ENCODE data around the gene TMEM151B. TPM values are rescaled to one million over a fixed set of nuclear protein-coding genes. Genes with fewer than 3 reads are reported as not detected.
A peak's percentile ranks its signal among the peaks of the same experiment; 100 is the strongest.
"Not testable (repeated sequence)": the region's sequence is repeated elsewhere in the genome, so short reads cannot be mapped to it uniquely, and the experiment has no call there.

Gene TMEM151B
- total and polyA plus RNA-seq, 7 donors = 0.04 to 0.07 TPM; not detected in 5

GRCh38 chr6:44342489-44342888 is 72.2 kb downstream of the TMEM151B start, which contains the start of gene SPATS1:
SPATS1 (plus strand) TSS chr6:44342650; CDS start chr6:44343096, 446 bp downstream.
- TF ChIP-seq CTCF (IDR thresholded peaks at IDR 0.05) = no peak
- no peaks in the 10 kb centered on the region for H3K9me3 ChIP-seq
- intact Hi-C loops (cut with DNase I) = no loop called here
- ATAC-seq (peak in 3 of 4 donors; percentile 14 to 48 (median 16)), DNase-seq (peak; percentile 30 to 52)
- H3K27me3 ChIP-seq (ENCODE audit: insufficient read depth in 3 of 3, low read length in 2 of 3) = peaks cover 3 to 26% (median 6%) of the 10 kb centered on the region in 3 donors
- H3K36me3 ChIP-seq (ENCODE audit: insufficient read depth in 1 of 2, low read depth in 1 of 2) = no peaks in the 10 kb centered on the region
- no peaks in the 10 kb centered on the region for H3K4me1 ChIP-seq
- peak within 1 kb of the TSS; percentile 7 for H3K4me3 ChIP-seq
- H3K27ac ChIP-seq = no peak within 1 kb of the TSS
- 5 to 7% (median 6%) methylated on average over 29 to 31 of the region's 31 CpGs for WGBS, 3 donors

GRCh38 chr6:44346818-44347217 is 76.6 kb downstream of the TMEM151B start:
- peaks cover 3 to 17% (median 6%) of the 10 kb centered on the region in 3 donors for H3K27me3 ChIP-seq (ENCODE audit: insufficient read depth in 3 of 3, low read length in 2 of 3)
- H3K27ac ChIP-seq; H3K36me3 ChIP-seq (ENCODE audit: insufficient read depth in 1 of 2, low read depth in 1 of 2); intact Hi-C loops (cut with DNase I); ATAC-seq; H3K4me3 ChIP-seq; H3K4me1 ChIP-seq; H3K9me3 ChIP-seq; DNase-seq: not testable (repeated sequence)
- 76 to 80% (median 79%) methylated on average over 4 of the region's 4 CpGs for WGBS, 3 donors

GRCh38 chr6:44349904-44350649 is 79.8 kb downstream of the TMEM151B start:
- no peak for ATAC-seq
- intact Hi-C loops (cut with DNase I) = no loop called here
- Histone ChIP-seq H3K27me3 (ENCODE audit: insufficient read depth in 3 of 3, low read length in 2 of 3) (peaks cover 0 to 3% (median 0%) of the 10 kb centered on the region in 3 donors), H3K4me1 (no peaks in the 10 kb centered on the region), H3K9me3 (no peaks in the 10 kb centered on the region), H3K27ac (no peak overlapping the region), H3K4me3 (no peak overlapping the region), H3K36me3 (ENCODE audit: insufficient read depth in 1 of 2, low read depth in 1 of 2) (no peaks in the 10 kb centered on the region)
- TF ChIP-seq CTCF (IDR thresholded peaks at IDR 0.05) = no peak
- 67 to 71% (median 67%) methylated on average over 6 of the region's 6 CpGs for whole genome bisulfite sequencing, 3 donors
- no peak for DNase-seq

GRCh38 chr6:44350650-44350994 is 80.4 kb downstream of the TMEM151B start:
- DNase-seq; H3K4me1 ChIP-seq; H3K27ac ChIP-seq; H3K27me3 ChIP-seq (ENCODE audit: insufficient read depth in 3 of 3, low read length in 2 of 3); ATAC-seq; H3K4me3 ChIP-seq; H3K9me3 ChIP-seq; intact Hi-C loops (cut with DNase I); H3K36me3 ChIP-seq (ENCODE audit: insufficient read depth in 1 of 2, low read depth in 1 of 2): not testable (repeated sequence)
- WGBS, 3 donors = 79 to 89% (median 79%) methylated on average over 4 of the region's 4 CpGs

- no peak overlapping the region for H3K4me3 ChIP-seq
- intact Hi-C loops (cut with DNase I) = no loop called here
- no peaks in the 10 kb centered on the region for H3K4me1 ChIP-seq
- no peaks in the 10 kb centered on the region for H3K27me3 ChIP-seq (ENCODE audit: insufficient read depth in 3 of 3, low read length in 2 of 3)
- ATAC-seq (no peak), DNase-seq (no peak)
- 89 to 93% (median 90%) methylated on average over 4 of the region's 4 CpGs for WGBS, 3 donors
- H3K9me3 ChIP-seq = no peaks in the 10 kb centered on the region
- no peak overlapping the region for H3K27ac ChIP-seq
- TF ChIP-seq CTCF (IDR thresholded peaks at IDR 0.05) = no peak
- H3K36me3 ChIP-seq (ENCODE audit: insufficient read depth in 1 of 2, low read depth in 1 of 2) = no peaks in the 10 kb centered on the region
Observed at GRCh38 chr6:44352259-44352658, 82.0 kb downstream of the TMEM151B start.
